WERI-Rb-1 (cell line): ENCODE results near the gene CASP10.

Experiments used
- DNase-seq: peaks from one replicate; pipeline ENCODE4 v3.0.0-alpha.2; 2020
- H3K27ac ChIP-seq: fragments of 250-450 bp; sonication (Bioruptor Pico); 2 replicates; pipeline ENCODE4 v1.5.1; 2020; ENCODE audit warnings: mild to moderate bottlenecking, moderate library complexity
- H3K27me3 ChIP-seq: fragments of 250-450 bp; sonication (Bioruptor Pico); 2 replicates; pipeline ENCODE4 v1.5.1; 2021; ENCODE audit warnings: mild to moderate bottlenecking, low read depth, moderate library complexity; ENCODE audit not compliant: insufficient read depth, severe bottlenecking
- H3K36me3 ChIP-seq: fragments of 250-450 bp; sonication (Bioruptor Pico); 2 replicates; pipeline ENCODE4 v1.5.1; 2020; ENCODE audit warnings: mild to moderate bottlenecking, moderate library complexity
- H3K4me3 ChIP-seq: 2 replicates; pipeline ENCODE4 v1.5.1; 2011; ENCODE audit warnings: low read depth, mild to moderate bottlenecking, control low read depth, low read length
- H3K9me3 ChIP-seq: fragments of 250-450 bp; sonication (Bioruptor Pico); 2 replicates; pipeline ENCODE4 v1.5.1; 2021; ENCODE audit warnings: mild to moderate bottlenecking, moderate library complexity; ENCODE audit not compliant: severe bottlenecking
- CTCF ChIP-seq: IDR thresholded peaks from 2 replicates; pipeline ENCODE4 v1.5.1; 2011; ENCODE audit warnings: low read depth, mild to moderate bottlenecking, control low read depth, inconsistent platforms, low read length

The CASP10 gene

GRCh38 chr2:201203916-201204654, 21.1 kb downstream of the CASP10 start:
- Histone ChIP-seq H3K36me3 (no peaks in the 10 kb centered on the region), H3K27me3 (no peaks in the 10 kb centered on the region), H3K27ac (no peak overlapping the region), H3K9me3 (no peaks in the 10 kb centered on the region), H3K4me3 (no peak overlapping the region)
- TF ChIP-seq CTCF: no peak
- no peak for DNase-seq

- H3K9me3 ChIP-seq: no peaks in the 10 kb centered on the region
- H3K27ac ChIP-seq: no peak overlapping the region
- no peak overlapping the region for H3K4me3 ChIP-seq
- no peak for TF ChIP-seq CTCF
- no peak for DNase-seq
- H3K27me3 ChIP-seq: no peaks in the 10 kb centered on the region
- H3K36me3 ChIP-seq: no peaks in the 10 kb centered on the region
Measured at GRCh38 chr2:201204655-201205514, 21.9 kb downstream of the CASP10 start.

GRCh38 chr2:201205515-201205849, 22.5 kb downstream of the CASP10 start:
- H3K4me3 ChIP-seq: no peak overlapping the region
- no peaks in the 10 kb centered on the region for H3K27me3 ChIP-seq
- no peaks in the 10 kb centered on the region for H3K36me3 ChIP-seq
- H3K9me3 ChIP-seq: no peaks in the 10 kb centered on the region
- no peak for TF ChIP-seq CTCF
- no peak for DNase-seq
- no peak overlapping the region for H3K27ac ChIP-seq

GRCh38 chr2:201208563-201209252, 25.8 kb downstream of the CASP10 start:
- H3K4me3 ChIP-seq: no peak overlapping the region
- H3K27me3 ChIP-seq: no peaks in the 10 kb centered on the region
- H3K36me3 ChIP-seq: no peaks in the 10 kb centered on the region
- no peak overlapping the region for H3K27ac ChIP-seq
- no peak for TF ChIP-seq CTCF
- DNase-seq: no peak
- no peaks in the 10 kb centered on the region for H3K9me3 ChIP-seq

- DNase-seq: no peak
- Histone ChIP-seq H3K4me3 (no peak overlapping the region), H3K9me3 (no peaks in the 10 kb centered on the region), H3K27ac (no peak overlapping the region), H3K36me3 (no peaks in the 10 kb centered on the region), H3K27me3 (no peaks in the 10 kb centered on the region)
- TF ChIP-seq CTCF: no peak
Measured at GRCh38 chr2:201215963-201216362, 33.0 kb downstream of the CASP10 start.
